ENCODE data around the gene RTN4RL1.

Gene RTN4RL1

DNA sequence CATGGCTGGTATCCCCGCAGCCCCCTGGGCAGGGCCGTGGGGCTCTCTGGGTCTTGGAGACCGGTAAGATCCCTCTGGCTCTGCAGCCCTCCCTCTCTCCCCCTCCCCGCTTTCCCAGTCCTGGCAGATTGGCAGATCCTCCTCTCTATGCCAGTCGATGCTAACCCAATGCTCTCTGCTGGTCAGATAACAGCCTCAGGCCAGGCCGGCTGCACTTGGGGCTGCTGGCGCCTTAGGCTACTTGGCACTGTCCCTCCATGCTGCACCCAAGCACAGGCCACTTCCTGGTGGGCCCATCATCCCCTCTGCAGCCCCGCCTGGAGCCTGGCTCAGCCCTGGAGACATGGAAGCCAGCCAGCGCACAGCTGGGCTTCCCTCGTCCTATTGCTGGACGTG lies 81.7 kb downstream of the RTN4RL1 start:
- TF ChIP-seq CTCF (conservative IDR thresholded peaks at IDR 0.05; ENCODE audit: control insufficient read depth, insufficient read depth, low read depth, low read length) = no peak
- H3K4me3 ChIP-seq (ENCODE audit: control insufficient read depth, low read depth, low read length) = no peak overlapping the region
- DNase-seq (ENCODE audit: low read depth) = no peak

DNA sequence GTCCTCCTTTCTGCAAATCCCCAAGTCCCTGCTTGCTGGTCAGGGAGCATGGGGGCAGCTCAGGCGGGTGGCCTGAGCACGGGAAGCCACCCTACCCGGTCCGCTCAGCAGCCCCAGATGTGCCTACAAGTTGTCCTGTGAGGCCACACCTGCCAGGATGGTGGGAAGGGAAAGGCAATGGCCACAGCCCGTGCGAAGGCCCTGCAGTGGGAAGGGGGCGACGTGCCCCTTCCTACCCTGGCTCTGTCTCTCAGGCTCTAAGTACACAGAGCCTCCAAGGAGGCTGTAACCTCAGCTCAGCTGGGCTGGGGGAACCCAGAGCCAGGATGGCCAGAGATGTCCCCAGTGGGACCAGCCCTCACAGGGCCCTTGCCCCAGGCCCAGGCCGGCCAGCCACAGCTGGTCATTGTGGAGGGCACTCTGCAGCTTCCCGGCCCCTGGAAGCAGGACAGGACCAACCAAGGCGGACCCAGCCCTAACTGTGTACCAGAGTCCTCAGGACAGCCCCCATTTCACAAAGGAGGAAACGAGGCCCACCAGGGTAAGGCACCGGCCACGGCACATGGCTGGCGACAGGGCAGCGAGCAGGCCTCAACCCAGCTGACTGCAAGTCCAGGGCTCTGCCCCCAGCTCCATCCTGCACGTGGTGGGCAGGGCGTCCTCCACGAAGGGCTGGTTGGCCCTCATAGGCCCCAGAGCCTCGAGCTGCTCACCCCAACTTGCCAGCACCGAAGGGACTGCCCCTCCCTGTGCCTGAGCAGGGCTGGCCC lies 82.3 kb downstream of the RTN4RL1 start:
- no peak for DNase-seq (ENCODE audit: low read depth)
- no peak for TF ChIP-seq CTCF (conservative IDR thresholded peaks at IDR 0.05; ENCODE audit: control insufficient read depth, insufficient read depth, low read depth, low read length)
- H3K4me3 ChIP-seq (ENCODE audit: control insufficient read depth, low read depth, low read length) = no peak overlapping the region

DNA sequence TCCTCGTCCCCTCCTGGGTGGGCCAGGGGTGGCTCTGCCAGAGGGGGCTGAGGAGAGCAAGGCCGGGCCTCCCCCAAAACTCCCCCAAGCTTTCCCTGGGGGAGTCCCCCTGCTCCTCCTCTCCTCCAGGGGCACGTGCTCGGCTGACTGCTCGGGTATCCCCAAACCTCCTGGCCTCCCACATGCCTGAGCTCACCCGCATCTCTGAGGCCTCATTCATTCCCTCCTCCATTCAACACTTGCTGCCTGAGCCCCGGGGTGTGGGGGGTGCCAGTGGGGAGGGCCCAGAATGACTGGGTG lies 83.1 kb downstream of the RTN4RL1 start:
- no peak for DNase-seq (ENCODE audit: low read depth)
- TF ChIP-seq CTCF (conservative IDR thresholded peaks at IDR 0.05; ENCODE audit: control insufficient read depth, insufficient read depth, low read depth, low read length) = no peak
- no peak overlapping the region for H3K4me3 ChIP-seq (ENCODE audit: control insufficient read depth, low read depth, low read length)

DNA sequence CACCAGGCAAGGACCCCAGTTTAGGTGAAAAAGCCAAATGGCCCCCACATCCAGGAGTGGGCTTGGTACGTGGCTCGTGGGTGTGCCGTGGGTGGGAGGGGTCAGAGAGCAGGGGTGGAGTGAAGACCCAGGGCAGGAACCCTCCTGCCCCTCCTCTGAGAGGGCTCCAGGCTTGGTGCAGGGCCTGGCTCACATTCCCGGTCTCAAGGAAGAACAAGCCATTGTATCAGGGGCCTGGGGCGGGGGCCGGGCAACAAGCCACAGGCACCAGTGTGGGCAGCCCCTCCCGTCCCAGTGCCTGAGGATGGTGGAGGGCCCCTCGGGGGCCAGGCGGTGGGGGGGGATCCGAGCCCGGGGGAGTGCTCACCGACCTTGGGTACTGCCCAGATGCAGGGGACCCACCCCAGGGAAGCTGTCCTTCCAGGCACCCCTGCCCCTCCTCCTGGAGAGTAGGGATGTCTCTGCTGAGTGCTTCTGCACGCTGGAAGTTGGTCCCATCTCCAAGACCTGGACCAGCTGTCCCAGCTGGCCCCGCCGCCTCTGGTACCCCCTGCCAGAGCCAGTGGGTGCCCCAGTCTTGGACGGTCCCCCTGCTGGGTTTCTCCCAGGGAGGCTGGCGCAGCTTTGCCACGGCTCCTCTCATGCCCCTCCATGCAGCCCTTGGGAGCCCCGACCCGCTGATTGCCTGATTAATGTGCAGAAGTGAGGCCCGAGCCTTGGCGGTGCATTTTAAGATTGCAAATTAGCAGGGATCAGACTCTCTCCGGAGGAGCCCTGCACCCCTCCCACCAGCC lies 83.7 kb downstream of the RTN4RL1 start:
- no peak for TF ChIP-seq CTCF (conservative IDR thresholded peaks at IDR 0.05; ENCODE audit: control insufficient read depth, insufficient read depth, low read depth, low read length)

GRCh38 chr17:1940810-1941185 lies 84.3 kb downstream of the RTN4RL1 start:
- TF ChIP-seq CTCF (conservative IDR thresholded peaks at IDR 0.05; ENCODE audit: control insufficient read depth, insufficient read depth, low read depth, low read length) = no peak
- H3K4me3 ChIP-seq (ENCODE audit: control insufficient read depth, low read depth, low read length) = no peak overlapping the region
- DNase-seq (ENCODE audit: low read depth) = no peak

More for the DNA sequence above, 83.7 kb downstream of the RTN4RL1 start:
- no peak for DNase-seq (ENCODE audit: low read depth)
- no peak overlapping the region for H3K4me3 ChIP-seq (ENCODE audit: control insufficient read depth, low read depth, low read length)

GRCh38 chr17:1939981-1940809 lies 84.9 kb downstream of the RTN4RL1 start:
- H3K4me3 ChIP-seq (ENCODE audit: control insufficient read depth, low read depth, low read length) = no peak overlapping the region
- no peak for DNase-seq (ENCODE audit: low read depth)
- TF ChIP-seq CTCF (conservative IDR thresholded peaks at IDR 0.05; ENCODE audit: control insufficient read depth, insufficient read depth, low read depth, low read length) = no peak

Data from fibroblast of mammary gland (primary cell).